HCT116 (cell line): ENCODE data around the gene ITPR2. TPM values are rescaled to one million over a fixed set of nuclear protein-coding genes. Genes with fewer than 3 reads are reported as not detected.

ENCODE experiments used
- ATAC-seq: fragments of 200-7000 bp; cut with Tn5 transposase; 2 replicates; pipeline ENCODE4 v1.9.1; 2020; ENCODE audit warnings: mild to moderate bottlenecking, moderate library complexity
- BruUV-seq: library from RNA; stranded (reverse); fragments of 400-500 nt; replicated peaks from 2 replicates; lab custom pipeline; 2021; lab: Mats Ljungman, UMichigan
- CTCF ChIA-PET: fragments of 300-600 bp; sonication (Branson Sonifier 250); formaldehyde crosslinking; loops from one replicate; lab custom pipeline; 2021; ENCODE audit warnings: antibody characterized with exemption; lab: Charles Lee
- POLR2A ChIA-PET: fragments of 300-600, 350-600 bp; sonication (Branson Sonifier 250); formaldehyde crosslinking; loops from one replicate; lab custom pipeline; 2021; ENCODE audit warnings: antibody characterized with exemption; lab: Charles Lee
- RAD21 ChIA-PET, 2 experiments: fragments of 300-600 bp; sonication (Branson Sonifier 250); formaldehyde crosslinking; loops; one replicate each; lab custom pipeline; 2023; ENCODE audit warnings: low total read pairs in 2 of 2; ENCODE audit not compliant: uncharacterized antibody in 2 of 2, unreplicated experiment in 2 of 2, low non-redundant PET in 1 of 2; lab: Charles Lee
- DNase-seq: peaks from one replicate; pipeline ENCODE4 v3.0.0-alpha.2; 2010; ENCODE audit warnings: low read depth, low spot score
- H2AFZ ChIP-seq: fragments of 200-600 bp; shearing (Covaris generic), sonication (generic); 2 replicates; pipeline ENCODE4 v1.6.1; 2017; ENCODE audit warnings: low read depth, mixed run types, mixed read lengths, antibody characterized with exemption, low read length; ENCODE audit not compliant: poor library complexity, severe bottlenecking
- H3K27ac ChIP-seq: 2 replicates; pipeline ENCODE4 v1.5.1; 2012; ENCODE audit warnings: low read depth, low read length
- H3K27me3 ChIP-seq: fragments of 200-600 bp; sonication (generic); 2 replicates; pipeline ENCODE4 v1.6.1; 2016; ENCODE audit warnings: mixed run types, low read length, mixed read lengths; ENCODE audit not compliant: insufficient read depth
- H3K36me3 ChIP-seq, 2 experiments: fragments of 200-500 bp in 1 of 2; fragments of 200-600 bp in 1 of 2; sonication (Bioruptor generic) in 1 of 2; sonication (generic) in 1 of 2; 2 replicates each; pipeline versions ENCODE4 v1.5.1 to v1.6.1; 2014 to 2016; ENCODE audit warnings: low read length in 2 of 2, inconsistent platforms in 1 of 2, mixed read lengths in 1 of 2, mixed run types in 1 of 2; ENCODE audit not compliant: insufficient read depth in 2 of 2, control insufficient read depth in 1 of 2
- H3K4me1 ChIP-seq, 2 experiments: fragments of 200-600 bp in 1 of 2; sonication (generic) in 1 of 2; 2 replicates each; pipeline versions ENCODE4 v1.5.1 to v1.6.1; 2012 to 2017; ENCODE audit warnings: low read length in 2 of 2, inconsistent platforms in 1 of 2, mild to moderate bottlenecking in 1 of 2, mixed read lengths in 1 of 2, mixed run types in 1 of 2, moderate library complexity in 1 of 2; ENCODE audit not compliant: insufficient read depth in 2 of 2, control insufficient read depth in 1 of 2
- H3K4me2 ChIP-seq: fragments of 200-600 bp; sonication (generic); 2 replicates; pipeline ENCODE4 v1.6.1; 2017; ENCODE audit warnings: mixed run types, low read length, mixed read lengths
- H3K4me3 ChIP-seq, 2 experiments: fragments of 200-600 bp in 1 of 2; sonication (generic) in 1 of 2; replicated peaks in 1 of 2; 2 replicates each; pipeline ENCODE4 v1.5.1; 2011 to 2016; ENCODE audit warnings: low read length in 2 of 2, control low read depth in 1 of 2, low read depth in 1 of 2, mild to moderate bottlenecking in 1 of 2, mixed read lengths in 1 of 2, mixed run types in 1 of 2
- H3K79me2 ChIP-seq: fragments of 200-600 bp; sonication (generic); 2 replicates; pipeline ENCODE4 v1.6.1; 2017; ENCODE audit warnings: mild to moderate bottlenecking, mixed run types, low read length, moderate library complexity, mixed read lengths; ENCODE audit not compliant: insufficient read depth
- H3K9ac ChIP-seq: fragments of 200-600 bp; sonication (generic); 2 replicates; pipeline ENCODE4 v1.6.1; 2016; ENCODE audit warnings: low read length, mixed read lengths
- H3K9me2 ChIP-seq: fragments of 200-600 bp; sonication (generic), shearing (Covaris generic); 2 replicates; pipeline ENCODE4 v1.6.1; 2017; ENCODE audit warnings: mixed run types, mild to moderate bottlenecking, moderate library complexity; ENCODE audit not compliant: insufficient read depth
- H3K9me3 ChIP-seq, 2 experiments: fragments of 200-500 bp in 1 of 2; fragments of 200-600 bp in 1 of 2; sonication (Bioruptor generic) in 1 of 2; sonication (generic) in 1 of 2; 2 replicates each; pipeline ENCODE4 v1.6.1; 2014 to 2017; ENCODE audit warnings: low read length in 2 of 2, mixed read lengths in 2 of 2, inconsistent platforms in 1 of 2, low read depth in 1 of 2, mild to moderate bottlenecking in 1 of 2, mixed run types in 1 of 2, moderate library complexity in 1 of 2; ENCODE audit not compliant: control insufficient read depth in 1 of 2, insufficient read depth in 1 of 2
- H4K20me1 ChIP-seq: fragments of 200-600 bp; sonication (generic), shearing (Covaris generic); 2 replicates; pipeline ENCODE4 v1.6.1; 2017; ENCODE audit warnings: mixed run types, mild to moderate bottlenecking, moderate library complexity; ENCODE audit not compliant: insufficient read depth
- EGR1 ChIP-seq: IDR thresholded peaks from 2 replicates; pipeline ENCODE4 v1.6.1; 2012; ENCODE audit warnings: low read depth
- ELF1 ChIP-seq: IDR thresholded peaks from 2 replicates; pipeline ENCODE4 v1.6.1; 2012; ENCODE audit warnings: low read depth, borderline replicate concordance
- JUND ChIP-seq: IDR thresholded peaks from 2 replicates; pipeline ENCODE4 v1.6.1; 2012
- MAX ChIP-seq: IDR thresholded peaks from 2 replicates; pipeline ENCODE4 v1.6.1; 2012
- REST ChIP-seq: IDR thresholded peaks from 2 replicates; pipeline ENCODE4 v1.6.1; 2012; ENCODE audit warnings: low read depth
- SIN3A ChIP-seq: IDR thresholded peaks from 2 replicates; pipeline ENCODE4 v1.6.1; 2012; ENCODE audit warnings: low read depth
- SP1 ChIP-seq: IDR thresholded peaks from 2 replicates; pipeline ENCODE4 v1.6.1; 2012; ENCODE audit warnings: low read depth
- TCF7L2 ChIP-seq: IDR thresholded peaks from 2 replicates; pipeline ENCODE4 v1.7.0; 2011; ENCODE audit warnings: borderline replicate concordance, inconsistent platforms; ENCODE audit not compliant: insufficient read depth, insufficient read length; ENCODE audit errors: extremely low read depth
- ZBTB33 ChIP-seq: IDR thresholded peaks from 2 replicates; pipeline ENCODE4 v1.6.1; 2011; ENCODE audit warnings: mild to moderate bottlenecking, low read length, moderate library complexity; ENCODE audit not compliant: insufficient replicate concordance; ENCODE audit errors: extremely low read depth
- intact Hi-C: fragments of 100-400 bp; cut with micrococcal nuclease; formaldehyde crosslinking; loops from 2 replicates; pipeline ENCODE4 v1.10.0; 2022
- total RNA-seq: library from RNA; stranded (reverse); gene quantifications from one replicate; pipeline ENCODE4 v1.2.1, GENCODE V29; 2021; ENCODE audit not compliant: unreplicated experiment

Gene ITPR2
- total RNA-seq, 1 experiment from 2014 or later, result 6.5 TPM

- DNase-seq (no peak), ATAC-seq (no peak)
- BruUV-seq, result no TSS peak
- Histone ChIP-seq H3K36me3 (no peaks in the 10 kb centered on the region), H3K27ac (no peak overlapping the region), H4K20me1 (no peaks in the 10 kb centered on the region), H3K27me3 (no peaks in the 10 kb centered on the region), H3K9ac (no peak overlapping the region), H3K4me2 (no peak overlapping the region), H2AFZ (no peak overlapping the region), H3K9me2 (no peaks in the 10 kb centered on the region), H3K9me3 (no peaks in the 10 kb centered on the region), H3K4me1 (no peaks in the 10 kb centered on the region), H3K4me3 (no peak overlapping the region), H3K79me2 (no peaks in the 10 kb centered on the region)
- intact Hi-C loops, result no loop called here
- ChIA-PET POLR2A (no interaction called here), CTCF (no interaction called here), RAD21 (no interaction called here)
- TF ChIP-seq JUND (no peak), ELF1 (no peak), TCF7L2 (no peak), ZBTB33 (no peak), SIN3A (no peak), SP1 (no peak), EGR1 (no peak), MAX (no peak), REST (no peak)
These were observed 389.7 kb downstream of the ITPR2 start for GRCh38 chr12:26443309-26443708.
